Gastroesophageal sphincter (tissue), 4 donors: ENCODE results near the gene ATP6V1E1. TPM values are rescaled to one million over a fixed set of nuclear protein-coding genes. Genes with fewer than 3 reads are reported as not detected.

Experiments
- ATAC-seq: fragments of 150-250 bp; one replicate; pipeline ENCODE4 v1.9.1; 2016; ENCODE audit warnings: mild to moderate bottlenecking, moderate library complexity
- H3K27ac ChIP-seq, 4 donors: fragments of 200-600 bp; sonication (generic) in 3 of 4; 1 replicate in 3 of 4; 2 replicates in 1 of 4; pipeline ENCODE4 v1.5.1; 2016 to 2019
- H3K27me3 ChIP-seq: fragments of 200-600 bp; sonication (generic); one replicate; pipeline ENCODE4 v1.5.1; 2019
- H3K36me3 ChIP-seq, 2 donors: fragments of 200-600 bp; sonication (generic); one replicate each; pipeline ENCODE4 v1.5.1; 2019; ENCODE audit warnings: control low read depth in 1 of 2
- H3K4me1 ChIP-seq, 3 donors: fragments of 200-600 bp; sonication (generic); 1 replicate in 2 of 3; 2 replicates in 1 of 3; pipeline ENCODE4 v1.5.1; 2016 to 2019; ENCODE audit warnings: control low read depth in 2 of 3
- H3K4me3 ChIP-seq, 2 donors: fragments of 200-600 bp; sonication (generic); one replicate each; pipeline ENCODE4 v1.5.1; 2019; ENCODE audit warnings: mild to moderate bottlenecking in 1 of 2, moderate library complexity in 1 of 2
- H3K9me3 ChIP-seq, 3 donors: fragments of 200-600 bp; sonication (generic); one replicate each; pipeline ENCODE4 v1.5.1; 2017 to 2019; ENCODE audit warnings: control low read depth in 2 of 3
- EP300 ChIP-seq: sonication (generic); formaldehyde crosslinking; IDR thresholded peaks from one replicate; pipeline ENCODE4 v1.6.1; 2017; ENCODE audit warnings: antibody characterized with exemption, mild to moderate bottlenecking
- POLR2A ChIP-seq, 2 donors: fragments of 450-650 bp; IDR thresholded peaks; one replicate each; pipeline ENCODE4 v1.6.1; 2017; ENCODE audit warnings: antibody characterized with exemption in 2 of 2, mild to moderate bottlenecking in 2 of 2, moderate library complexity in 1 of 2
- POLR2AphosphoS5 ChIP-seq: sonication (generic); formaldehyde crosslinking; IDR thresholded peaks from one replicate; pipeline ENCODE4 v1.6.1; 2017; ENCODE audit warnings: antibody characterized with exemption
- WGBS, 2 donors: methylation state at CpG; one replicate each; pipeline ENCODE4 v1.1.5; 2018; ENCODE audit warnings: low coverage in 1 of 2; 5-methylcytosine and 5-hydroxymethylcytosine counted together
- total RNA-seq, 4 donors: library from RNA; depleted of rRNA; stranded (reverse); fragments of >200 nt; gene quantifications; one replicate each; pipeline ENCODE4 v1.1.0, GENCODE V29; 2016
- TF ChIP-seq, protein P1 (sequence below), 4 experiments: fragments of 200-600 bp in 2 of 4; fragments of 450-650 bp in 2 of 4; sonication (generic) in 1 of 4; IDR thresholded peaks; one replicate each; pipeline ENCODE4 v1.5.1; 2017 to 2019; ENCODE audit warnings: antibody characterized with exemption in 4 of 4, mild to moderate bottlenecking in 2 of 4, moderate library complexity in 2 of 4

ATP6V1E1 gene
- total RNA-seq, 4 donors from 2014 or later = 146 to 252 (median 195) TPM

- Histone ChIP-seq H3K36me3 (peaks cover 0 to 13% of the 10 kb centered on the region in 2 donors), H3K27me3 (no peaks in the 10 kb centered on the region), H3K27ac (peak overlapping the region; percentile 88 to 96 (median 92)), H3K9me3 (no peaks in the 10 kb centered on the region), H3K4me3 (peak overlapping the region; percentile 76 to 96), H3K4me1 (peaks cover 0 to 39% (median 11%) of the 10 kb centered on the region in 3 donors)
- no peak for ATAC-seq
- TF ChIP-seq, protein P1, sequence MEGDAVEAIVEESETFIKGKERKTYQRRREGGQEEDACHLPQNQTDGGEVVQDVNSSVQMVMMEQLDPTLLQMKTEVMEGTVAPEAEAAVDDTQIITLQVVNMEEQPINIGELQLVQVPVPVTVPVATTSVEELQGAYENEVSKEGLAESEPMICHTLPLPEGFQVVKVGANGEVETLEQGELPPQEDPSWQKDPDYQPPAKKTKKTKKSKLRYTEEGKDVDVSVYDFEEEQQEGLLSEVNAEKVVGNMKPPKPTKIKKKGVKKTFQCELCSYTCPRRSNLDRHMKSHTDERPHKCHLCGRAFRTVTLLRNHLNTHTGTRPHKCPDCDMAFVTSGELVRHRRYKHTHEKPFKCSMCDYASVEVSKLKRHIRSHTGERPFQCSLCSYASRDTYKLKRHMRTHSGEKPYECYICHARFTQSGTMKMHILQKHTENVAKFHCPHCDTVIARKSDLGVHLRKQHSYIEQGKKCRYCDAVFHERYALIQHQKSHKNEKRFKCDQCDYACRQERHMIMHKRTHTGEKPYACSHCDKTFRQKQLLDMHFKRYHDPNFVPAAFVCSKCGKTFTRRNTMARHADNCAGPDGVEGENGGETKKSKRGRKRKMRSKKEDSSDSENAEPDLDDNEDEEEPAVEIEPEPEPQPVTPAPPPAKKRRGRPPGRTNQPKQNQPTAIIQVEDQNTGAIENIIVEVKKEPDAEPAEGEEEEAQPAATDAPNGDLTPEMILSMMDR (IDR thresholded peaks at IDR 0.05) = no peak
- TF ChIP-seq POLR2AphosphoS5 (no peak), EP300 (no peak), POLR2A (IDR thresholded peaks at IDR 0.05) (no peak)
- WGBS, 2 donors = 0% methylated on average over 1 of the region's 1 CpG
These were observed 582 bp upstream of the ATP6V1E1 start for GRCh38 chr22:17629173-17629489.

DNA sequence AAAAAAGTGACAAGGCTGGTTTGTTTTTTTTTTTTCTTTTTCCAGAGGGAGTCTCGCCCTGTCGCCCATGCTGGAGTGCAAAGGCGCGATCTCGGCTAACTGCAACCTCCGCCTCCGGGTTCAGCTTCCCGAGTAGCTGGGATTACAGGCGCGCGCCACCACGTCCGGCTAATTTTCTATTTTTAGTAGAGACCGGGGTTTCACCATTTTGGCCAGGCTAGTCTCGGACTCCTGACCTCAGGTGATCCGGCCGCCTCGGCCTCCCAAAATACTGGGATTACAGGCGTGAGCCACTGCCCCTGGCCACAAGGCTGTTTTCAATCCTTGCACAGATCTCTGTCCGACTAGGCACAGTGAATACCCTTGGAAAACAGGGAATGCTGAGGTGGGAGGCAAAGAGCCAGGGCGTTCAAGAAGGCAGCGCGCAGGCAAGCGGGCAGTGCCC lies 566 bp downstream of the ATP6V1E1 start:
- Histone ChIP-seq H3K9me3 (no peaks in the 10 kb centered on the region), H3K4me1 (peaks cover 0 to 39% (median 11%) of the 10 kb centered on the region in 3 donors), H3K36me3 (peaks cover 0 to 22% of the 10 kb centered on the region in 2 donors), H3K4me3 (peak overlapping the region; percentile 76 to 96), H3K27ac (peak overlapping the region; percentile 88 to 96 (median 92)), H3K27me3 (no peaks in the 10 kb centered on the region)
- no peak for ATAC-seq
- TF ChIP-seq POLR2A (IDR thresholded peaks at IDR 0.05) = no peak
- TF ChIP-seq EP300 = no peak
- TF ChIP-seq, protein P1 (IDR thresholded peaks at IDR 0.05) = no peak
- no peak for TF ChIP-seq POLR2AphosphoS5
- 0% methylated on average over 2 of the region's 24 CpGs for WGBS, 2 donors

- Histone ChIP-seq H3K9me3 (no peaks in the 10 kb centered on the region), H3K27ac (no peak overlapping the region), H3K27me3 (no peaks in the 10 kb centered on the region), H3K4me3 (no peak overlapping the region), H3K36me3 (peaks cover 0 to 79% of the 10 kb centered on the region in 2 donors), H3K4me1 (no peaks in the 10 kb centered on the region)
- 93 to 94% methylated on average over 7 of the region's 7 CpGs for WGBS, 2 donors
- TF ChIP-seq, protein P1 (IDR thresholded peaks at IDR 0.05) = no peak
- no peak for TF ChIP-seq POLR2AphosphoS5
- TF ChIP-seq POLR2A (IDR thresholded peaks at IDR 0.05) = no peak
- TF ChIP-seq EP300 = no peak
- no peak for ATAC-seq
These were observed 15.3 kb downstream of the ATP6V1E1 start for GRCh38 chr22:17613280-17613679.

DNA sequence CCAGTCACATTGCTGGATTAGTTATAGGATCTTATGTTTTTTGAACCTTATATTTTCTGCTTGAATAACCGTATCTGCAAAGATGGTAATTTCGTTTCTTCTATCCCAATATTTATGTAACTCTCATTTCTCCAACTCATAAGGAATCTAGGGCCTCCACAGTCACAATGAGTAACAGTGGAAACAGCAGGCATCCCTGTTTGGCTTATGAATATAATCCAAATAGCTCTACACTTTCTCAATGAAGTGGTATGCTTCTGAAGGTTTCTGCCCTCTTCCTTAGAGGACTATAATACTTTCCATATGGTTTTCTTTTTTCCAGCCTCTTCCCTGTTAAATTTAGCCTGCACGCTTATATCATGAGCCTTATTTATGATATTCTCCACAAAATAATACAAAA lies 16.5 kb downstream of the ATP6V1E1 start:
- peaks cover 0 to 5% (median 0%) of the 10 kb centered on the region in 3 donors for H3K4me1 ChIP-seq
- TF ChIP-seq, protein P1 (IDR thresholded peaks at IDR 0.05) = no peak
- TF ChIP-seq POLR2A (IDR thresholded peaks at IDR 0.05) (no peak), EP300 (no peak), POLR2AphosphoS5 (no peak)
- 94 to 95% methylated on average over 2 to 3 of the region's 3 CpGs for WGBS, 2 donors
- H3K27ac ChIP-seq = no peak overlapping the region
- H3K4me3 ChIP-seq = no peak overlapping the region
- H3K9me3 ChIP-seq = no peaks in the 10 kb centered on the region
- no peak for ATAC-seq
- H3K36me3 ChIP-seq = peaks cover 0 to 77% of the 10 kb centered on the region in 2 donors
- no peaks in the 10 kb centered on the region for H3K27me3 ChIP-seq

DNA sequence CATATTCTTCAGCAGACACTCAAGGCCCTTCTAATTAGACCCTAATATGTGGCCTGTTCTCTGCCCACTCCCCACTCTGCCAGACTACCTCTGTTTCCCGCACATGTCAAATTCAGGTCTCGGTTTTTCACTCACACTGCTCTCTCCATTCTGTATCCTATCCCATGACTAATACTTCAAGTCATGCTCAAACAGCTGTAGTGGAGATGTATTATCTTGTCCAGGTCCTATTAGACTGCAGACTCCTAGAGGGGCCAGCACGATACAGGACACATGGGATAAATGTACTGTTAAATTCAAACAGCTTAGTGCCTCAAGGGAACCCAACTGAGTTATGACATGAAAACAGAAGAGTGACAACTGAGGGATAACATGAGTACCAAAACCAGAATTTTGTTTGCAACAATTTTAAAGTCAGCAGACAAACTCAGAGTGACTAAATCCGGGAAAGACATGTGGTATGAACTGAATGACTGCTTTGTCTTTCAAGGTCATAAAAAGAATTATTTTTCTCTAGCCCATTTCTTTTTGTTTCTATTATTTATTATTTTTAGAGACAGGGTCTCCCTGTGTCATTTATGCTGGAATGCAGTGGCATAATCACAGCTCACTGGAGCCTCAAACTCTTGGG lies 20.5 kb downstream of the ATP6V1E1 start:
- Histone ChIP-seq H3K9me3 (no peaks in the 10 kb centered on the region), H3K27me3 (no peaks in the 10 kb centered on the region), H3K4me1 (peaks cover 0 to 19% (median 0%) of the 10 kb centered on the region in 3 donors), H3K27ac (peak overlapping the region in 2 of 4 donors; percentile 56 to 65), H3K4me3 (no peak overlapping the region), H3K36me3 (peaks cover 0 to 53% of the 10 kb centered on the region in 2 donors)
- WGBS, 2 donors = 84 to 88% methylated on average over 2 to 4 of the region's 4 CpGs
- ATAC-seq = no peak
- no peak for TF ChIP-seq EP300
- TF ChIP-seq, protein P1 (IDR thresholded peaks at IDR 0.05) = no peak
- no peak for TF ChIP-seq POLR2AphosphoS5
- TF ChIP-seq POLR2A (IDR thresholded peaks at IDR 0.05) = no peak
